SHP77 (cell line): ENCODE measurements around the gene RNASE1.

Experiments used
- DNase-seq, 2 experiments: peaks; one replicate each; lab custom pipeline; 2025; lab: John Stamatoyannopoulos, UW

RNASE1 gene

DNA sequence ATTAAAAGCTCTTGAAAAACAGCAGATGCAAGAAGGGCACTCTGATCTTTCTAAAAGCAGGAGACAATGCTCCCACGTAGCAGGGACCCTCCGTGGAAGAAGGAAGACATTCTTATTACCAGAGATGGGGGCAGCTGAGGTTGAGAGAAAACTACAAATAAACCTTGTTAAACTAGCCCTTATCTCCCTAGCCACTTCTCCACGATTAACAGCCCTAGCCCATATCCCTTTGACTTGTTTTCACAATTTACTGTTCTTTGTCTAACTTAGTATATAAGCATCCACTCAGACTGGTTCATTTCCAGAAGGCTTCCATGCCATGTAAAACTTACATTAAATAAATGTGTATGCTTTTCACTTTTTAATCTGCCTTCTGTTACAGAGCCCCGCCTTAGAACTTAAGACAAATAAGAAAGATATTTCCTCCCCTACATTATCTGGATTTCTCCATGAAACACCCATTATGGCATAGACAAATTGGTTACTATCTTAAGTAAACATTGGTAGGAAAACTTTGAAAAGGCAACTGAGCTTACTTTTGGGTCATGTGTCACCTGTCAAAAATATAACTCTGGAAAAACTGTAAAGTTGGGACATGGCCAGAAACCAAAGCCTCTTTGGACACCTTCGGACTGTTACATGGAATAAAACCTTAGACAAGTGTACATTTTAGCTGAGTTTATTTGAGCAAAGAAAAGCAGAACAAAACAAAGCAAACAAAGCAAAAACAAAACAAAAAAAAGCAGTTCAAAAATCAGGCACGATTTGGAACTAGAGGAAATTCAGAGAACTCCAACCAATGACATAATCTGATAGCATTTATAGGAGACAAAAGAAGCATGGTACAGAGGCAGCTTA, 4.9 kb upstream of the RNASE1 start:
- DNase-seq = no peak

DNA sequence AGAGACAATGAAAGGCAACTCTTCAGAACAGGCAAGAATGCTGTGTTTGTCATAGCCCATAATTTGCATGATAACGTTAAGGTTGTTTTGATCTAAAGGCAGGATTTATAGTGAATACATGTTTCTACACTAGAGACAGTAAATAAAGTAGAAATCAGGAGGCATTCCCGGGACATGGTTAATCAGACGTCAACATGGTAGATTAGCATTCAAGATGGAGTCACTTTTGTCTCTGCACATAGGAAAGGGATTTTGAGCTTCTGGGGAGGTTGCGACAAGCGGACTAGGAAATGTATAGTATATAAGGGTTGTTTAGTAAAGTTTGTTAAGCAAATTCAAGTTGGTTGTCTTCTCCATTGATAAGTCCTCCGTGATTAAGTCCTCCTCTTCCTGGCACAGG, 2.8 kb upstream of the RNASE1 start:
- no peak for DNase-seq

DNA sequence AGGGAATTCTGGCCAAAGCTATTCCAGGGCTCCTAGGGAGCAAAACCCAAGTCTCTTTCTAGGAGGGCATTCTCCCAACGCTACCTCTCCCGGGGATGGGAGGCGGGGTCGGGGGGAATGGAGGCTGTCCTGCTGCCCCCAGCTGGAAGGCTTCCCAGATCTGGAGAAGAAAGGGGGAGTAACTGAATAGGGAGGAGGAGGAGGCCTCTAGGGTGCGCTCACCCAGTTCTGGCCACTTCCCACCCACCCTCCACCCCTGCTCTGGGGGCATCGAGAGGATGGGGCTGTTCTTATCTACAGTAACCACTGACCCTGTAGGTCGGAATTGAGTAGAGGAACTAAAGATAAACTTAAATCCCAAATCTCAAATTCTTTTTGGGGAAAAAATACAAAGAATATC, 579 bp upstream of the RNASE1 start:
- DNase-seq = no peak

DNA sequence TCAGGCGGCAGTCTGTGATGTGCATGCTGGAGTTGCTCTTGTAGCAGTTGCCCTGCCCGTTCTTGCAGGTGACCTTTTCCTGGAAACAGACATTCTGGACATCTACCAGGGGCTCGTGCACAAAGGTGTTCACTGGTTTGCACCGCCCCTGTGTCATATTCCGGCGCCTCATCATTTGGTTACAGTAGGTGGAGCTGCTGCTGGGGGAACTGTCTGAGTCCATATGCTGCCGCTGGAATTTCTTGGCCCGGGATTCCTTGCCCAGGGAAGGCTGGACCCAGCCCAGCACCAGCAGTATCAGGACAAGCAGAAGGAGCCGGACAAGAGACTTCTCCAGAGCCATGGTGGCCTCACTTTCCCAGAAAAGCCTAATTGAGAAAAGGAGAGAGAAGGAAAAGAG, 918 bp downstream of the RNASE1 start:
- DNase-seq = no peak

DNA sequence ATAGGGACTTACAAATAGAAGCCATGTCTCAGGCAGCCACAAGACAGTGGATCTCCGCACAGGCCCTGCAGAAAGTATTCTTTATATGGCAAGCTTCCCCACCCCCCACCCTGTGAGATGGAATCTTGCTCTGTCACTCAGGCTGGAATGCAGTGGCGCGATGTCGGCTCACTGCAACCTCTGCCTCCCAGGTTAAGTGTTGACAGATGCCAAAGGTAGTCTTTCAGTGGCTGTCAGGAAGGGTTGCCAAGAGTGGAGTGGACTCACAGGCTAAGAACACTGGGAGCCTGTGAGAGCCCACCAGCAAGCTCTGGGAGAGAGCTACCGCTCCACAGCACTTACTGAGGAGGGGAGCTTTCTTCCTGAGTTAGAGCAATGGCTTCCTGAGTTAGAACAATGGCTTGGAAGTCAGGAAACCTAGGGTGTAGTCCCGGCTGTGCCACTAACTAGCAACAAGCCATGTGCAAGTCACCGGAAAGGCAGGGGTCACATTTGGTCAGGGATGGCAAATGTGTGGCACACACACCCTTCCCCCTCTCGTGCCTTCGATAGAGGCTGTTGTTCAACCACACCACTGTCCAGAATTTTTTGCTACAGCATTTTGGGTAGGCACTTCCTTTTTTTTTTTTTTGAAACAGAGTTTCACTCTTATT, 2.6 kb downstream of the RNASE1 start:
- DNase-seq = no peak

DNA sequence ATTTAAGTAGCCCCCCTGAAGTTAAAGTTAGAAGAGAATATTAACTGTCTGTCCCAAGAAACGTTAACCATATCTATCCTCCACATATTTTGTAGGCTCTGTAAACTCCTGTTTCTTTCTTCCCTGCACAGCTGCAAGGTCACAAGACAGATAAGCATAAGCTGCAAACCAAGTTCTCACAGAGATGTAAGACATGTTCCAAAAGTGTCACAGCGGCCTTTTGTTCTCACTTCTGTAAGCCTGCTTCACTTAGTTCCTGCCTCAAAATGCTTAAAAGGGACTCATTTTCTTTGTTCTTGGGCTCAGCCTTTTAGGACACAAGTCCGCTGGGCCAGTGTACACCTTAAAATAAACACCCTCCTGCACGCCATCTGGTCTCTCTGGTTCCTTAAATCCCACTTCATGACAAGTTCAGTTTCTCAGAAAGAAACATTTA, 3.2 kb downstream of the RNASE1 start:
- no peak for DNase-seq

DNA sequence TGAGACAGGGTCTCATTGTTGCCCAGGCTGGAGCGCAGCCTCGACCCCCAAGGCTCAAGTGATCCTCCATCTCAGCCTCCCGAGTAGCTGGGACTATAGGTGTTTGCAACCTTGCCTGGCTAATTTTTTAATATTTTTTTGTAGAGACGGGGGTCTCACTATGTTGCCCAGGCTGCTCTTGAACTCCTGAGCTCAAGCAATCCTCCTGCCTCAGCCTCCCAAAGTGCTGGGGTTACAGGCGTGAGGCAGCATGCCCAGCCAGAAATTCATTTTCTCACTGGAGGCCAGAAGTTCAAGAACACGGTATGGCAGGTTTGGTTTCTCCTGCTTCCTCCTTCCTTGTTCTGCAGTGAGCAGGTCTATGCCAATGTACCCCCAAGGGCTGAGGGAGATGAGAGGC, 3.7 kb downstream of the RNASE1 start:
- DNase-seq = no peak

DNA sequence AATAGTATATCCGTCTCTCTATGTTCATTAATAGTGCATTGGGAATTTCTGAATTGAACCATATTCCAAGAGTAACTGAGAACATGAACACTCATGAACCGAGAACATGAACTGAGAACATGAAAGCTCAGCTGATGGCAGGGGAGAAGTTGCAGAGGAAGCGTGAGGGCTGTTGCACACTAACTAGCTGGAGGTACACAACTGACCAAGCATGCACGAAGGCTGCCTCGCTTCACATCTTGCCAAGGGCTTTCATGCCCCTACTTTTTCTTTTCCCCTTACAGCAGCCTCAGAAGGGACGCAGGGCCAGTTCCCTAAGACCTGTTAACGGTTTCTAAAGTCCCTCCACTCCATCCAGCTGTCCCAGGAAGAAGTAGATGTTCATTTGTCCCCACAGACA, 4.3 kb downstream of the RNASE1 start:
- DNase-seq = no peak

DNA sequence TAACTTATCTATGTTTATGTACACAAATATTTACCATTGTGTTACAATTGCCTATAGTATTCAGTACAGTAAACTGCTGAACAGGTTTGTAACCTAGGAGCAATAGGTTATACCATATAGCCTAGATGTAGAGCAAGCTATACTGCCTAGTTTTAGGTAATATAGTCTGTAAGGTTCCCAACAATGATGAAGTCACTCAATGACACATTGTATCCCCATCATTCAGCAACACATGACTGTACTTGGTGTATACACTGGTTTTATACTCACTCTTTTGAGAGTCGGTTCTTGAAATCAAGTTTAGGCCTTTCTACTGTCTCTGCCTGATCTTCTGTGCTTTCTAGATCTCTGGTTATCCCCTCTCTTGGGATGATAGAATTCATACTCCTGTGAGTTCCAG, 5.5 kb downstream of the RNASE1 start:
- DNase-seq = no peak

DNA sequence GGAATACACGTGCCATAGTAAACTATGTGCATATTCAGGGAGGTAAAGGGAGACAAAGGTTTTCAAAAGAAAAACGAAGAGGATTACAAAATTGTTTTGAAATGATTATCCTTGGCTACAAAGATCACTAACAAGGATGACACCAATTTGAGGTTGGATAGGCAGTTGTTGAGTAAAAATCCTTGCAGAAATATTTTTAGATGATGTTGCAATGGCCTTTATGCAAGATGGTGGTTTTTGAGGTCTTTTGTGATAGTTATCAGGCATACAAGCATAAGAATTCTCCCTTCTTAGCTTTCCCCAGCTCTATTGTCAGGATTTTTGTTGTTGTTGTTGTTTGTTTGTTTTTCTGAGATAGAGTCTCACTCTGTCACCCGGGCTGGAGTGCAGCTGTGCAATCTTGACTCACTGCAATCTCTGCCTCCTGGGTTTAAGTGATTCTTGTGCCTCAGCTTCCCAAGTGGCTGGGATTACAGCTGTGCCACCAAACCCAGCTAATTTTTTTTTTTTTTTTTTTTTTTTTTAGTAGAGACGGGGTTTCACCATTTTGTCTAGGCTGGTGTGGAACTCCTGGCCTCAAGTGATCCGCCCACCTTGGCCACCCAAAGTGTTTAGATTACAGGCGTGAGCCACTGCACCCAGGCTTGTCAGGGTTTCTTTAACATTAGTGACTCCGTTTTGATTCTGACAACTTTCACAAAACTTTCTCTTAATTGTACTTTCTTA, 7.8 kb downstream of the RNASE1 start:
- no peak for DNase-seq

DNA sequence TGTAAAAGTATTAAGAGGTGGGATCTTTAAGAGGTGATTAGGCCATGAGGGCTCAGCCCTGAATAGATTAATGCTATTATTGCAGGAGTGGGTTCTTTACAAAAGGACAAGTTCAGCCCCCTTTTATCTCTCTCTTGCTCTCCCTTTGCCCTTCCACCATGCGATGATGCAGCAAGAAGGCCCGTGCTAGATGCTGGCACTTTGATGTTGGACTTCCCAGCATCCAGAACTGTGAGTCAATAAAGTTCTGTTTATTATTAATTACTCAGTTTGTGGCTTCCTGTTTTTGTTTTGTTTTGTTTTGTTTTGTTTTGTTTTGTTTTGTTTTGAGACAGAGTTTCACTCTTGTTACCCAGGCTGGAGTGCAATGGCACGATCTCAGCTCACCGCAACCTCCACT, 10.1 kb downstream of the RNASE1 start:
- DNase-seq = no peak

DNA sequence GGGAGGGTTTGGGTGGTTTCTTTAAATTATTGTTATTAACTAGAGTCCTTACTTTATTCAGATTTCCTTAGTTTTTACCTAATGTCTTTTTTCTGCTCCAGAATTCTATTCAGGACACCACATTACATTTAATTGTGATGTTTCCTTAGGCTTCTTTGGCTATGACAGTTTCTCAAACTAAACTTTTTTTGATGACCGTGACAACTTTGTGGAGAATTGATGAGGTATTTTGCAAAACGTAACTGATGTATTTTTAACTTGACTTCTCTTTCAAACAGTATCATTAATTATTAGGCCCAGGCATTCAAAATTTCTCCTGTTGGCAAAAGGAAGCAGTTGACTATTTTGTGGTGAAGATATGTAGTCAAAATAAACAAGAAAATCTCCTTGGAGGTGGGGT, 11.0 kb downstream of the RNASE1 start:
- DNase-seq = no peak

DNA sequence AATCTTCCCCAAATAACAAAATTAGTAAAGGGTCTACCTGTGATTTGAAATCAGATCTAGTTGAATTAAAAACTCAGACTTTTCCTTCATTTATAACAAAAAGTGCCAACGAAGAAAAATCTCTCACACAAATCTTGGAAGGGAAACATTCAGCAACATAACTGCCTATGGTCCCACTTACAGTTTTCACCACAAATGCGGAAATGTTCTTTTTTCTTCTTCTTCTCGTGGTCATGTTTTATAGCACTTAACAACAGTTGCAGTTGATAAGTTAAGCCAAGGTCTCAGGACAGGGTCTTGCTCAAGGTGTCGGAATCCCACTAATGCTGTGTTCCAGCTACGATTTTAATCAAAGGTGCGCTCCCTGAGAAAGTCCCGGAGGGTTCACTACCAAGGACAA, 11.5 kb downstream of the RNASE1 start:
- DNase-seq = no peak

DNA sequence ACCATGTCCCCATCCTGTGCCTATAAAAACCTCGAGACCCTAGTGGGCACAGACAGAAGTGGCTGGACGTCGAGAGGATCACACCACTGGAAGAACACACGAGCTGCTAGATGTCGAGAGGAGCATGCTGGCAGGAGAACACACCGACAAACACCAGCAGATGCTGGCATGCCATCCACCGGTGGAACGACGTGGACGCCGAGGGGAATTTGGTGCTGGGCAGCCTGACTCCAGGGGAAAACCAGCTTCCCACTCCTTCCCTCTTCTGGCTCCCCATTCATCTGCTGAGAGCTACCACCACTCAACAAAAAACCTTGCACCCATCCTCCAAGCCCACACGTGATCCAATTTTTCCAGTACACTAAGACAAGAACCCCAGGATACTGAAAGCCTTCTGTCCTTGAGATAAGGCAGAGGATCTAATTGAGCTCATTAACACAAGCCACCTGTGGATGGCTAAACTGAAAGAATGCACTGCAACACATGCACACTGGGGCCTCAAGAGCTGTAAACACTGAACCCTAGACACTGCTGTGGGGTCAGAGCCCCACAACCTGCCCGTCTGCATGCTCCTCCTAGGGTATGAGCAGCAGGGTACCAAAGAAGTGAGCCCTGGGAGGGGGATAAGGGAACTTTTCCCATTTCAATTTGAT, 12.1 kb downstream of the RNASE1 start:
- DNase-seq = no peak

DNA sequence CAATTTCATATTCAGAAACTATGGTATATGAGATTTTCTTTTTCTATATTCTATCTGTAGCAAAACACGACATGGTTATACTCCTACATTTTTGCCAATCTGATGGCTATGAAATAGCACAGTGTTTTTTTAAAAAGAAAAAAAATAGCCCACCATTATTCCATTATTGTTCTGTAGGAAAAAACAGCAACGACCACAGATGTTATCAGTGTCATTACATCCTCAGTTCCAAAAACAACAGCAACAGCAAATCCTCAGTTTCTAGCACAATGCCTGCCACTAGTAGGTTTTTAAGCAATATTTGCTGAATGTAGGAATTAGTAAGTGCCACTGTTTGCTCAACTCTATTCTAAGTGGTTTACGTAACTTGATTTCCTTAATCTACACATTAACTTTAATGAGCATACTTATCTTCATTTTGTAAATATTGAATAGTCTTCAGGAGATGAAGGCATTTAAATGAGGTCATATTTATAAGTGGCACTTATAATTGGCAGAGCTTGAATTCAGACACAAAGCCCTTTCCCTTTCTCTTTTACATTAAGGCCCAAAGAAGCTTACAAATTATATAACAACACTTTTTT, 13.3 kb downstream of the RNASE1 start:
- DNase-seq = no peak

DNA sequence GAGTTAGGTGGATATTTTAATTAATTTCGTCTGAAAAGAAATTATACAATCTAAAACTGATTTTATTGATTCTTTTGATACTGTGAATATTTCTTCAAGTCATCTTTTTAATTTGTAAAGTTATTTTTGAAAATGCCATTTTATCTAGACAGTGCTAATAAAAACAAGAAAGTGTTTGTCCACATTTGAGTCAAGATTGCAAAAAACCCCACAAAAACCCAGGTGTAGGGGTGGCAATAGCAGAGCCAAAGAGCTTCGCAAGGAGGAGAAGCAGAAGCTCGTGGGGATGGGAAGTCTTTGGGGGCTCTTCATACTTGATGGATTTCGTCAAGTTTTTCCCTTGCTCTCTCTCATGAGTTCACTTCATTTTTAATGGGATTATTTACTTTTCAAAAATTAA, 15.6 kb downstream of the RNASE1 start:
- DNase-seq = no peak

DNA sequence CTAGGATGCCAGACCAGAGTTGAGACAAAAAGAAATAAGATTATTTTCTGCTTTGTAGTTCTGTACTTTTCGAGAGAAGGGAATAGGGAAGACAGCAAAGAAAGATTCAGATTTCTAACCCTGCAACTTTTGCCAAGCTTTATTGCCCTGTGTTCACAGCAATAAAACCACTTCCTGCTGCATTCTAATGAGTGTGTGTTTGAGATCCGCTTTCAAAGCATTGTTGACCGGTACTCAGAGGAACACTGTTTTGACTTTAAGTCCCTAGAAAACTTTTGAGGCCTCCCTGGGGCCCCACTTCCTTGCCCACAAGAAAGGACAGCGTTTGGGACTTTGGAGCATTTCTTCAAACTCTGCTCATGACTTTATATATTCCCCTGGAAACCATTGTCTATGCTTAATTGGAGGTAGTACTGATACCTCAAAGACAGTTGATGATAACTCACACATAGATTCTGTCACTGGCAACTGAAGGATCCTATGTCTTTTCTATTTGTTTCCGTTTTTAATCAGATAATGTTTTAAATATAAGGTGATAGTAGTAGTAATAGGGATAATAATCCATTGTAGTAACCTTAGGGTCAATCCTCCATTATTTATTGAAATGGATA, 20.3 kb downstream of the RNASE1 start:
- DNase-seq = no peak

DNA sequence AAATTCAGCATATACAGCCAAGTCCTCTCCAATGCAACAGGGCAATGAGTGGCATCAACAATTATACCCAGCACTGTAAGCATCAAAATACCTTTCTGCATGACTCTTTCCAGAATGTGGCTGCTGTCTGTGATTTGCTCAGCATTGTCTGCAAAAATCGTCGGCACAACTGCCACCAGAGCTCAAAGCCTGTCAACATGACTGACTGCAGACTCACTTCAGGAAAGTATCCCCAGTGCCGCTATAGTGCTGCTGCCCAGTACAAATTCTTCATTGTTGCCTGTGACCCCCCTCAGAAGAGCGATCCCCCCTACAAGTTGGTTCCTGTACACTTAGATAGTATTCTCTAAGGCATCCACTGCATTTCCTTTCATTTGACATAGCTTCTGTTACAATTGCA, 20.8 kb downstream of the RNASE1 start:
- no peak for DNase-seq

DNA sequence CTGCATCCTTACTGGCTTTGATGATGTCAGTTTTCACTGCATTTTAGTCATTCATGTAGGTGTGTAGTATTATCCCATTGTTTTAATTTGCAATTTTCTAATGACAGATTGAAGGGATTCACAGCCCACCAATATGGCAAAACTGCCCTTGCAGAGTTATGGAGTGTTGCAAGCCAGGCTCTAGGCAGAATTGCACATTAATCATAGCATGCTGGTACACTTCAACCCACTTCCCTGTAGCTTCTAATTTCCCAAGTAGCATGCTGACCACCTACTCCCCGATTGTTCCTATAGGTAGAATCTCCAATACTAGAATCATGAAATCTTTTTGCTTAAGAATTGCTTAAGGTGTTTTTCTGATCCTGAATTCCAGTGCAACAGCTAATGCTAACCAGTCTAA, 26.7 kb downstream of the RNASE1 start:
- DNase-seq = no peak

DNA sequence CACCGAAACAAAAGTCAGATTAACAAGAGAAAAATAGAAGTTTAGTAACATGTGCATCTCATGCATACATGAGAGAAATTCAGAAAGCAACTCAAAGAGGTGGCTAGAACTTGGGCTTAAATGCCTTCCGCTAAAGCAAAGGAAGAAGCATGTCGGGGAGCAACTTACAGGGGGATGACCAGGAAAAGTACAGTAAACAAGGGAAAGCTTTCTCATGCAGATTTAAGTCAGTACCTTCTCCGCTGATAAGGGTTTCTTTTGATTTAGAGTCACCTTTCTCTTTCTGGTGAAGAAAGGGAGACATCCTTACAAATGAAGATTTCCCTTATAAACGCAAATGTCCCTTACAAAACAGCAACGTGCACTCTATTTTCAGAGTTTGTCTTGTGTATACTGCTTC, 27.6 kb downstream of the RNASE1 start:
- no peak for DNase-seq

DNA sequence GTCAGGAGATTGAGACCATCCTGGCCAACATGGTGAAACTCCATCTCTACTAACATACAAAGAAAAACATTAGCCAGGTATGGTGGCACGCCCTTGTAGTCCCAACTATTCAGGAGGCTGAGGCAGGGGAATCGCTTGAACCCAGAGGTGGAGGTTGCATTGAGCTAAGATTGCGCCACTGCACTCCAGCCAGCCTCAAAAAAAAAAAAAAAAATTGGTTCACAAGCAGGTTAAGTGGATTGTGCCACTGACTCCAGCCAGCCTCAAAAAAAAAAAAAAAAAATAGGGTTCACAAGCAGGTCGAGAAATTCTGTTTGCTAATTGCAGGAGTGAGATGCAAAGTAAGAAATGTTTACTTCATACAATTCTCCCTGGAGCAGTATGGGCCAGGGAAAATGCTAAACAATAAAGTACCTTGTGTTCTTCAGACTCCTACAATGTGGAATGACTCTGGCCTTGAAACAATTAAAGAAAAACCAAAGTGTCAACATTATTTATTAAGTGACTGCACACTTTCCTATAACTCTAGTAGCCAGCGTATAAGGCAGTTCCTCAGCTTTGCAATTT, 28.3 kb downstream of the RNASE1 start:
- DNase-seq = no peak
